ENCODE data around the gene MATCAP1.

The MATCAP1 gene

GRCh38 chr16:67173323-67173722, 10.4 kb downstream of the MATCAP1 start:
- DNase-seq (ENCODE audit: low read depth, low spot score), result no peak

GRCh38 chr16:67170949-67171649, 12.7 kb downstream of the MATCAP1 start:
- no peak for DNase-seq (ENCODE audit: low read depth, low spot score)

- no peak for DNase-seq (ENCODE audit: low read depth, low spot score)
Observed at GRCh38 chr16:67170168-67170948, 13.4 kb downstream of the MATCAP1 start, which contains the start of gene NOL3. Gene NOL3, plus strand, starts transcription at chr16:67170538.

GRCh38 chr16:67169642-67170167, 14.1 kb downstream of the MATCAP1 start:
- no peak for DNase-seq (ENCODE audit: low read depth, low spot score)

GRCh38 chr16:67169011-67169451, 14.7 kb downstream of the MATCAP1 start:
- no peak for DNase-seq (ENCODE audit: low read depth, low spot score)

- DNase-seq (ENCODE audit: low read depth, low spot score), result no peak
Observed at GRCh38 chr16:67167588-67167987, 16.2 kb downstream of the MATCAP1 start.

- DNase-seq (ENCODE audit: low read depth, low spot score), result no peak
Observed at GRCh38 chr16:67166598-67167168, 17.1 kb downstream of the MATCAP1 start.

GRCh38 chr16:67166110-67166547, 17.6 kb downstream of the MATCAP1 start:
- no peak for DNase-seq (ENCODE audit: low read depth, low spot score)

GRCh38 chr16:67165121-67166078, 18.4 kb downstream of the MATCAP1 start:
- DNase-seq (ENCODE audit: low read depth, low spot score), result no peak

GRCh38 chr16:67164599-67165061, 19.1 kb downstream of the MATCAP1 start, which contains the start of gene HSF4:
Gene HSF4, plus strand, starts transcription at chr16:67164745. Its CDS starts 67 bp downstream, at chr16:67164812.
- no peak for DNase-seq (ENCODE audit: low read depth, low spot score)

- DNase-seq (ENCODE audit: low read depth, low spot score), result no peak
Observed at GRCh38 chr16:67163999-67164558, 19.7 kb downstream of the MATCAP1 start.

GRCh38 chr16:67163164-67163998, 20.4 kb downstream of the MATCAP1 start:
- no peak for DNase-seq (ENCODE audit: low read depth, low spot score)

GRCh38 chr16:67162506-67163163, 21.1 kb downstream of the MATCAP1 start:
- no peak for DNase-seq (ENCODE audit: low read depth, low spot score)

GRCh38 chr16:67161595-67162058, 22.1 kb downstream of the MATCAP1 start:
- no peak for DNase-seq (ENCODE audit: low read depth, low spot score)

- no peak for DNase-seq (ENCODE audit: low read depth, low spot score)
Observed at GRCh38 chr16:67158637-67159600, 24.8 kb downstream of the MATCAP1 start.

- no peak for DNase-seq (ENCODE audit: low read depth, low spot score)
Observed at GRCh38 chr16:67157892-67158635, 25.7 kb downstream of the MATCAP1 start.

Measured in activated naive CD8-positive, alpha-beta T cell treated with anti-CD3 and anti-CD28 coated beads, Interleukin-2, amount 50 U/mL, for 16 hours (primary cell).